Transverse colon (tissue), 4 donors: Measurements from ENCODE around the gene PDLIM7.

ENCODE experiments used
- CTCF ChIP-seq, 5 experiments: fragments of 200-600 bp in 3 of 5; fragments of 450-650 bp in 2 of 5; sonication (generic) in 3 of 5; IDR thresholded peaks; 1 replicate in 2 of 5; 2 replicates in 3 of 5; pipeline ENCODE4 v1.5.1; 2016 to 2017; ENCODE audit warnings: antibody characterized with exemption in 5 of 5, inconsistent platforms in 3 of 5, mild to moderate bottlenecking in 2 of 5, moderate library complexity in 1 of 5
- POLR2AphosphoS5 ChIP-seq, 3 donors: sonication (generic); formaldehyde crosslinking; IDR thresholded peaks; one replicate each; pipeline ENCODE4 v1.6.1; 2016; ENCODE audit warnings: antibody characterized with exemption in 3 of 3

- TF ChIP-seq CTCF (IDR thresholded peaks at IDR 0.05) (no peak), POLR2AphosphoS5 (IDR thresholded peaks at IDR 0.05) (no peak)
Observed at GRCh38 chr5:177509991-177510566, 12.7 kb upstream of the PDLIM7 start.
